A549 (cell line): ENCODE results near the gene TFEB.

Source experiments
- CTCF ChIP-seq: fragments of >200 bp; sonication (Bioruptor Twin); formaldehyde crosslinking; IDR thresholded peaks from 3 replicates; pipeline ENCODE4 v1.5.1; 2016
- EP300 ChIP-seq, 2 experiments: fragments of >200 bp; sonication (Bioruptor Twin); formaldehyde crosslinking; IDR thresholded peaks; 2 replicates in 1 of 2; 3 replicates in 1 of 2; pipeline ENCODE4 v1.6.1; 2016 to 2017
- HOXB5 ChIP-seq: fragments of 250-450 bp; sonication (Bioruptor Pico); IDR thresholded peaks from 2 replicates; pipeline ENCODE4 v1.5.0; 2020; ENCODE audit warnings: mild to moderate bottlenecking, moderate library complexity
- KDM1A ChIP-seq: fragments of 200-600 bp; sonication (generic); IDR thresholded peaks from 2 replicates; pipeline ENCODE4 v1.6.1; 2016; ENCODE audit warnings: low read depth, mild to moderate bottlenecking
- MAFK ChIP-seq: fragments of 450-650 bp; IDR thresholded peaks from 2 replicates; pipeline ENCODE4 v1.6.1; 2014; ENCODE audit not compliant: partially characterized antibody
- MYC ChIP-seq: IDR thresholded peaks from 2 replicates; pipeline ENCODE4 v1.6.1; 2012; ENCODE audit warnings: mild to moderate bottlenecking, inconsistent platforms, low read length, improper control_type of control experiment, borderline replicate concordance
- PHF8 ChIP-seq: fragments of 200-600 bp; sonication (generic); IDR thresholded peaks from 2 replicates; pipeline ENCODE4 v1.6.1; 2016; ENCODE audit warnings: low read depth, mild to moderate bottlenecking, antibody characterized with exemption, moderate library complexity, borderline replicate concordance
- POLR2A ChIP-seq: IDR thresholded peaks from 2 replicates; pipeline ENCODE4 v1.6.1; 2012; ENCODE audit warnings: mild to moderate bottlenecking, low read length
- SMC3 ChIP-seq: fragments of >200 bp; sonication (Bioruptor Twin); formaldehyde crosslinking; IDR thresholded peaks from 3 replicates; pipeline ENCODE4 v1.6.1; 2018; ENCODE audit warnings: inconsistent platforms

- TF ChIP-seq CTCF (no peak), MYC (no peak), EP300 (IDR thresholded peaks at IDR 0.05) (no peak), PHF8 (no peak), POLR2A (no peak), SMC3 (no peak), HOXB5 (CRISPR knock-in tag) (no peak), KDM1A (no peak), MAFK (no peak)
These were observed 39.6 kb downstream of the TFEB start for GRCh38 chr6:41695825-41696224.
